GM19397 (cell line): ENCODE results near the gene DLG1.

Experiments
- ATAC-seq: cut with Tn5 transposase; IDR thresholded peaks from one replicate; pipeline ENCODE4 v1.9.1; 2021; ENCODE audit warnings: mild to moderate bottlenecking, moderate library complexity; ENCODE audit not compliant: unreplicated experiment

Gene DLG1

GRCh38 chr3:197183582-197183981, 114.8 kb downstream of the DLG1 start:
- ATAC-seq, result no peak

- no peak for ATAC-seq
These were observed 116.7 kb downstream of the DLG1 start for GRCh38 chr3:197181741-197182140.

DNA sequence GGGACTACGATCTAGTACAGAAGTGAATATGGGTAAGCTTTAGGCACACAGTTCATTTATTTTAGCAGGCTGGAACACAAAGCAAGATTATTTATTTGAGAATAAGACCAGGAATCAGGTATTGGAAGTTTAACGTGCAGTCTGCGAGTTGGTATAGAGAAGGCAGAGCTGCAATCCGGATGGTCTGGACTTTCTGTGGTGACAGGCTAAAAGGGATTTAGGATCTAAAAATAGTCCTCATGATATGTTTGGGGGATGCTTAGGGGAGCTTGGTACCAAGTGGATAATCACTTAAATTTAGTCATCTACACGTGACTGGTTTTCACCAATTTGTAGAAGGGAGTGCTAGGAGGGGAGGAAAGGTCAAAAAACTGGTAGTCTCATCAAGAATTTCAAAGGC, 119.4 kb downstream of the DLG1 start:
- no peak for ATAC-seq

GRCh38 chr3:197175503-197175902, 122.9 kb downstream of the DLG1 start:
- ATAC-seq, result no peak

DNA sequence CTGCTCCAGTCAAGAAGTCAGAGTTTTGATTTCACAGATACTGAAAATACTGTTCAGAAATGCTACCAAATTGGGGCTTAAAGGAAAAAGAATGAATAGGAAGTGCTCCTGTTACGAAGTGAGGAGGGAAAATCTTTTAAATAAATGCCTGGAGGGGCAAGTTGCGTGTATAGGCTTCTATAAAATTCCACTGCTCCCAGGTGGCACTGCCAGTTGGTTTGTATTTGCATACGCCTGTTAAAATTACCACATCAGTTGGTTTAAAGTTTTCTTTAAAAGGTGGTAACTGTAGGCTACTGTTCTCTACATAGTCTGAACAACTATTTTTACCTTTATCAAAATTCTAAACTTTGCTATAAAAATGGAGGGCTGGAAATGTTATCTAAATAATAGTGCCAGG, 123.5 kb downstream of the DLG1 start:
- ATAC-seq, result no peak

GRCh38 chr3:197173620-197174019, 124.8 kb downstream of the DLG1 start:
- ATAC-seq, result no peak

DNA sequence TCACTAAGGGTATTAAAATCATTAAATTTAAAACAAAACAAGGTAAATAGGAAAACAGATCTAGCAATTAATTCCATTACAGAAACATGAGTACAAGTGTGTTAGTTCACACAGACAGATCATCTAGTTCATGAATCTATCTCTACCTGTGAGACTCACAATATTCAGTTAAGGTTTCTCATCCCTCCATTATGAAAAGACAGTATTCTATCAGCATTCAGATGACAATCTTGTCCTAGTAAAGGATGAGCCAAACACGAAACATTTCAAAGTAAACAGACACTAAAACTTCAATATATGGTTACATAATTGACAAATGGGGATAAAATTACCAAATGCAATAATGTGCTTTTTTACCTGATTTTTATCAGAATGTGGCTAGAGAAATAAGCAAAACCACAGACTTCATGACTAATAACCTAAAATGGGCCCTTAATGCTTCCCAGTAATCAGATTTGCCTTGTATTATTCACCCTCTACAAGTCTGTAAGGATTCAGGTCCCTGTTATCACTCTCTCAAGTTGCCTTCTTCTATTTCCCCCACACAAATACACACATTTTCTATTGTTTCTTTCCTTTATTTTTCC, 126.8 kb downstream of the DLG1 start:
- no peak for ATAC-seq

- no peak for ATAC-seq
These were observed 129.4 kb downstream of the DLG1 start for GRCh38 chr3:197169028-197169427.

DNA sequence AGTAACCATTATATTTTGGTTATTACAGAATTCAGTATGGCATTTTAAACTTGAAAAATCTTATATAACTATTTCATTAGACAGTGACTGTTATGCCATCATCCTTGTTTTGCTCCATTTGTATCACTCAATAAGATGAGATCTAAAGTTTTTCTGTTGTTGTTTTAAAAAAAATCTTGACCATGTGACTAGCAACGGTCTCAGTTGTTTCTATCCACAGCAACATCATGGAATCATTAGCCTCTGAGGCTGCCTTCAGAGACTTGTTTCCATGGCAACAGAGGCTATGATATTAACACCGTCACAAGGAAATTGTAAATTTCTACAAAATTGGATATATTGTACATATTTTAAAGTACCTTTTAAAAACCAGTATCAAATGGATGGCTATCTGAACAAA, 129.8 kb downstream of the DLG1 start:
- ATAC-seq, result no peak

DNA sequence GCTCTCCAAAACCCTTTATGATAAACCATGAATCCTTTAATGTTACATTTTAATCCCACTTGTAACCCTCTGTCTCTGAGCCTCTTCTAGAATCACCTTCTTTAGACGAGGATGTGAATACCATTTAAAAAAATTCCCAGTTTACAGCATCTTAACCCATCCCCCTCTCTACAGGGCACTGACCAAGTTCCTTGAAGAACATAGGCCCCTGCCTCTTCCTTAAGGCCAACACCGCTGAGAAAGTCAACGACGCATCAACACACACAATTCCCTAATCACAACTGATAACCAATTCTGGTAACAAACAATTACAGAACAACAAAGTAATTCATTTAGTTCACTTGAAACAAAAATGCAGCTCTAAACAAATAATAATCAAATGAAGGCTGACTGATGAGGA, 130.3 kb downstream of the DLG1 start:
- ATAC-seq, result no peak

GRCh38 chr3:197167549-197167948, 130.9 kb downstream of the DLG1 start:
- no peak for ATAC-seq

- no peak for ATAC-seq
These were observed 132.5 kb downstream of the DLG1 start for GRCh38 chr3:197165890-197166289.

GRCh38 chr3:197155046-197155445, 143.4 kb downstream of the DLG1 start:
- ATAC-seq, result no peak

- no peak for ATAC-seq
These were observed 146.8 kb downstream of the DLG1 start for GRCh38 chr3:197151580-197151979.

GRCh38 chr3:197149528-197149927, 148.9 kb downstream of the DLG1 start:
- no peak for ATAC-seq

GRCh38 chr3:197144188-197144587, 154.2 kb downstream of the DLG1 start:
- no peak for ATAC-seq

DNA sequence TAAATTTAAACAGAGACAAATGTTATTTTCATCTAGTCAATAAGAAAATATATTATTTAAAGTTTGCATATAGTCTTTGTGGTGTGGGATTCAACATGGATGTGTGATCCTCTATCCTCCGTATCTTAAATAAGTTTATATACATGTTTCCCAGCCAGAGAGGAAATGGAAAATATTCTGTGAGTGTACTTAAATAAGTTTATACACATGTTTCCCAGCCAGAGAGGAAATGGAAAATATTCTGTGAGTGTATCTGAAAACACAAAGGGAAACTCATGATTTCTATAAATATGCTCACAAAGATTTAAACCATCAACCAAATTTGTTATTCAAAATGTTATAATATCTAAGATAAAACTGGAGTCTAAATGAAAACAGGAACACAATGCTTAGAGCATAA, 158.8 kb downstream of the DLG1 start:
- no peak for ATAC-seq

GRCh38 chr3:197137751-197138150, 160.7 kb downstream of the DLG1 start:
- no peak for ATAC-seq

DNA sequence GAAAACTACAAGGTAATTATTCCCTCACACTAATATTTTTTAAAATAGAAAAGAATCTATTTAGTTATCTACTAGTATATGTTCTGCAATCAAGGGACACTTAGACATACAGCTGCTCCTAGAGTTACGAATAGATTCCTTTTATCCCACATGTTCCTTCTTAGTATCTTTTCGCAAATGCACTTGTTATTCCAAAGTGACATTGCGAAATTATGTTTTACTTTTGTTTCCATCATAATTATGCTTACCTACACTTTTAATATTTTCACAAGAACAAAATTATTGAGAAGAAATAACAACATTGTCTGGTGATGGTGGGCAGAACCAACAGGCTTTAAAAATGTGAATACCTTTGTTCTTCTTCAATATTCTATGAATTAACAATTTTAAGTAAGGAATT, 161.7 kb downstream of the DLG1 start:
- ATAC-seq, result no peak

GRCh38 chr3:197135212-197135611, 163.2 kb downstream of the DLG1 start:
- no peak for ATAC-seq

DNA sequence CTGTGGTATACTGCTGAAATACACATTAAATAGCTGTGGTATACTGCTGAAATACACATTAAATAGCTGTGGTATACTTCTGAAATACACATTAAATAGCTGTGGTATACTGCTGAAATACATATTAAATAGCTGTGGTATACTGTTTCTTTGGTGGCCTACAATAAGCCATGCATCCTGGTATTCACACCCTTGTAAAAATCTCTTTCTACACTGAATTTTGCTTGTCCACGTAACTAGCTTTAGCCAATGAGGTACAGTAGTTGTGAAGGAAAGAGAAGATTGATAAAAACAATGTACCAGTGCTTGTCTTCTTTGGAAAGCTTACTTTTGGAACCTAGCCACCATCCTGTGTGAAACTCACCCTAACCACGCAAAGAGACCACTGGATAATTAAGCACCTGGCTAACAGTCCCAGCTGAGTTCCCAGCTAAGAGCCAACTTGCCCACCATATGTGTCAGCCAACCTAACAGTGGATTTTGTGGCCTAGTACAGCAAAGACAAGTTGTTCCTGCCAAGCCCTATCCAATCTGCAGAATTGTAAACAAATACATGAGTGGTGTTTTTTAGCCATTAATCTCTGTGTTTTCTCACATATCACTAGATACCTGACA, 165.4 kb downstream of the DLG1 start:
- no peak for ATAC-seq

GRCh38 chr3:197125636-197126035, 172.8 kb downstream of the DLG1 start:
- ATAC-seq, result no peak

DNA sequence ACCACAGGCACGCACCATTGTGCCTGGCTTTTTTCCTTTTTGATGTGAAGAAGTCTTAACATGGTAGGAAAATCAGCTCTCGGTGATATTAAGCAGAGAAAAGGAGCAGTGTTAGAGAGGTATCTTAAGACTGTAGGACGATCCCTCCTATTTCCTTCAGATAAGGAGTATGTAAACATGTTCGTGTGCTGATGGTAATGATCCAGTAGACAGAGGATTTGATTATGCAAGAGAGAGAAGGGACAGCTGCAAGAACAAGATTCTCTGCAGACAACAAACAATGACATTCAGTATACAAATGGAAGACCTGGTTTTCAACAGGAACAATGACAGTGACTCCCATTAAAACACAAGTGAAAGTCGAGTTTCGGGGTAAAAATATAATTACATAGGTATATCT, 173.7 kb downstream of the DLG1 start:
- no peak for ATAC-seq
